Activated CD8-positive, alpha-beta T cell treated with anti-CD3 and anti-CD28 coated beads for 36 hours (primary cell): Measurements from ENCODE around the gene NFE2. TPM values are rescaled to one million over a fixed set of nuclear protein-coding genes. Genes with fewer than 3 reads are reported as not detected.

ENCODE experiments used
- ATAC-seq: fragments of 200-7000 bp; cut with Tn5 transposase; one replicate; pipeline ENCODE4 v1.10.0; 2021; ENCODE audit warnings: mild to moderate bottlenecking, moderate library complexity
- CTCF ChIA-PET: fragments of 350-600 bp; sonication (Branson Sonifier 250); formaldehyde crosslinking; loops from one replicate; lab custom pipeline; 2021; ENCODE audit warnings: antibody characterized with exemption; lab: Charles Lee
- POLR2A ChIA-PET: fragments of 350-600 bp; sonication (Branson Sonifier 250); formaldehyde crosslinking; loops from one replicate; lab custom pipeline; 2021; ENCODE audit warnings: antibody characterized with exemption; lab: Charles Lee
- DNase-seq: peaks from one replicate; pipeline ENCODE4 v3.0.0-alpha.2; 2020
- H3K27ac Mint-ChIP-seq: one replicate; pipeline ENCODE4 v1.8.0; 2021; ENCODE audit warnings: mild to moderate bottlenecking, mixed read lengths
- H3K27me3 Mint-ChIP-seq: one replicate; pipeline ENCODE4 v1.8.0; 2021; ENCODE audit warnings: mixed read lengths
- H3K36me3 Mint-ChIP-seq: one replicate; pipeline ENCODE4 v1.8.0; 2021; ENCODE audit warnings: low read depth, mixed read lengths
- H3K4me1 Mint-ChIP-seq: one replicate; pipeline ENCODE4 v1.8.0; 2021; ENCODE audit warnings: low read depth, mixed read lengths
- H3K4me3 Mint-ChIP-seq: one replicate; pipeline ENCODE4 v1.8.0; 2021; ENCODE audit warnings: mild to moderate bottlenecking, moderate library complexity, mixed read lengths
- H3K9me3 Mint-ChIP-seq: one replicate; pipeline ENCODE4 v1.8.0; 2021; ENCODE audit warnings: mixed read lengths
- CTCF ChIP-seq: fragments of 200-600 bp; IDR thresholded peaks from one replicate; pipeline ENCODE4 v1.8.0; 2022; ENCODE audit warnings: antibody characterized with exemption, mild to moderate bottlenecking
- intact Hi-C: fragments of 100-400 bp; cut with micrococcal nuclease; formaldehyde crosslinking; loops from one replicate; pipeline ENCODE4 v1.10.0; 2022
- microRNA-seq: library from miRNA; unstranded; fragments of <30 nt; microRNA quantifications from one replicate; pipeline ENCODE4 v1.2.0, GENCODE V29; 2022; ENCODE audit warnings: borderline microRNAs expressed, borderline replicate concordance
- total RNA-seq, 2 experiments: library from RNA; stranded (reverse); gene quantifications; one replicate each; pipeline ENCODE4 v1.2.3, GENCODE V29; 2021

The NFE2 gene
- total RNA-seq, 2 experiments from 2014 or later, result not detected

GRCh38 chr12:54246011-54246641 is 54.7 kb downstream of the NFE2 start:
- Mint-ChIP-seq H3K4me1 (peaks cover 14% of the 10 kb centered on the region), H3K36me3 (peaks cover 41% of the 10 kb centered on the region), H3K9me3 (no peaks in the 10 kb centered on the region), H3K4me3 (no peak overlapping the region), H3K27me3 (no peaks in the 10 kb centered on the region), H3K27ac (no peak overlapping the region)
- ChIA-PET POLR2A (interaction anchor here (1.2 kb wide), 1 partner anchor 97 kb away, joined by 3 read pairs; no protein-coding TSS in a partner anchor), CTCF (interaction anchor here (0.8 to 1.9 kb wide), 3 partner anchors 46 to 152 kb away, joined by 3 to 9 read pairs (median 3); no protein-coding TSS in a partner anchor)
- no peak for ATAC-seq
- no peak for DNase-seq
- no peak for TF ChIP-seq CTCF
- intact Hi-C loops, result no loop called here

Small RNA genes within 50 kb of the gene (microRNA-seq; reads per million reads assigned to microRNA genes)
- gene MIR148B, result 121 reads per million, percentile 70 among the genes with 10 or more reads in this experiment

Other genes starting within 250 kb of the NFE2 start
- 1 to 10 TPM in 1 of 2 experiments, under 1 TPM in 1; 0.89 to 1.2 TPM for gene HOXC4, start 247.2 kb downstream of the NFE2 start, total RNA-seq
- 10 to 100 TPM; 20.1 to 23.9 TPM for gene SMUG1, start 112.0 kb downstream of the NFE2 start, total RNA-seq
- gene CBX5, start 20.9 kb downstream of the NFE2 start, total RNA-seq, result 100 to 1,000 TPM; 125 to 128 TPM
- 1,000 to 10,000 TPM; 2,224 to 2,338 TPM for gene HNRNPA1, start 20.3 kb downstream of the NFE2 start, total RNA-seq
- 10 to 100 TPM; 75.8 to 78.4 TPM for gene COPZ1, start 24.1 kb upstream of the NFE2 start, total RNA-seq
- not detected for gene GPR84, start 63.5 kb upstream of the NFE2 start, total RNA-seq
- gene ZNF385A, start 83.7 kb upstream of the NFE2 start, total RNA-seq, result 1 to 10 TPM; 1.1 to 2.5 TPM
- 10 to 100 TPM; 35.2 to 36.6 TPM for gene ITGA5, start 118.3 kb upstream of the NFE2 start, total RNA-seq
- gene GTSF1, start 172.6 kb upstream of the NFE2 start, total RNA-seq, result 1 to 10 TPM; 6.9 to 9.4 TPM
- 10 to 100 TPM; 87.6 to 92.9 TPM for gene NCKAP1L, start 196.7 kb upstream of the NFE2 start, total RNA-seq
- gene PDE1B, start 248.6 kb upstream of the NFE2 start, total RNA-seq, result 1 to 10 TPM; 5.2 to 5.6 TPM